H1 (cell line): ENCODE measurements around the gene CACNB1.

Experiments
- ASH2L ChIP-seq: fragments of 200-600, 300-600 bp; sonication (generic); IDR thresholded peaks from one replicate; pipeline ENCODE4 v1.7.1; 2017; ENCODE audit warnings: low read length
- CTCF ChIP-seq, 3 experiments: IDR thresholded peaks; 1 replicate in 2 of 3; 2 replicates in 1 of 3; pipeline versions ENCODE4 v1.5.1 to v1.6.1; 2011; ENCODE audit warnings: low read length in 3 of 3, mild to moderate bottlenecking in 3 of 3, inconsistent platforms in 2 of 3, low read depth in 1 of 3, moderate library complexity in 1 of 3; ENCODE audit not compliant: insufficient read depth in 1 of 3; ENCODE audit errors: control extremely low read depth in 1 of 3

DNA sequence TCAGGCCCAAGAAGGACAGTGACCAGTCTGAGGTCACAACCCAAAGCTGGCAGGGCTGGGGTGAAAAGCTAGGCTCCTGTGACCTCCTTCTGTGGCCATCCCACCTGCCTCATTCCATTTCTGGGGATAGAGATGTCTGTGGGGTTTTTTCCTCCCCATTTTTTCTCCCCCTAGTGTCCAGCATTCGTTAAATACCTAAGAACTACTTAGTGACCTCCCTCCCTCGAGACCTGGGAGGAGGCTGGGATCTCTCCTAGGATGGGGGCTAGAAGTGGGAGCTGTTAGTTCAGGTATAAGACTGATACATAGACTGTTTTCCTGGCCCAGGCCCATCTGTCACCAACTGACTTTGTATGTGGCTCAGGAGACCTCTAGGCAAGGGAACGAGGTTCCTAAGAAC, 48.8 kb upstream of the CACNB1 start:
- TF ChIP-seq CTCF (IDR thresholded peaks at IDR 0.05; ENCODE audit: control extremely low read depth in 1 of 3, insufficient read depth in 1 of 3, low read depth in 1 of 3, low read length in 3 of 3) = no peak
- TF ChIP-seq ASH2L = no peak
